ENCODE results near the gene NT5C2. TPM values are rescaled to one million over a fixed set of nuclear protein-coding genes. Genes with fewer than 3 reads are reported as not detected.

Gene NT5C2
- total and polyA plus RNA-seq, 2 of the 8 experiments (the other 6 are each of a cell fraction or from before 2014, with no cell fraction given): 35.2 to 106 TPM

DNA sequence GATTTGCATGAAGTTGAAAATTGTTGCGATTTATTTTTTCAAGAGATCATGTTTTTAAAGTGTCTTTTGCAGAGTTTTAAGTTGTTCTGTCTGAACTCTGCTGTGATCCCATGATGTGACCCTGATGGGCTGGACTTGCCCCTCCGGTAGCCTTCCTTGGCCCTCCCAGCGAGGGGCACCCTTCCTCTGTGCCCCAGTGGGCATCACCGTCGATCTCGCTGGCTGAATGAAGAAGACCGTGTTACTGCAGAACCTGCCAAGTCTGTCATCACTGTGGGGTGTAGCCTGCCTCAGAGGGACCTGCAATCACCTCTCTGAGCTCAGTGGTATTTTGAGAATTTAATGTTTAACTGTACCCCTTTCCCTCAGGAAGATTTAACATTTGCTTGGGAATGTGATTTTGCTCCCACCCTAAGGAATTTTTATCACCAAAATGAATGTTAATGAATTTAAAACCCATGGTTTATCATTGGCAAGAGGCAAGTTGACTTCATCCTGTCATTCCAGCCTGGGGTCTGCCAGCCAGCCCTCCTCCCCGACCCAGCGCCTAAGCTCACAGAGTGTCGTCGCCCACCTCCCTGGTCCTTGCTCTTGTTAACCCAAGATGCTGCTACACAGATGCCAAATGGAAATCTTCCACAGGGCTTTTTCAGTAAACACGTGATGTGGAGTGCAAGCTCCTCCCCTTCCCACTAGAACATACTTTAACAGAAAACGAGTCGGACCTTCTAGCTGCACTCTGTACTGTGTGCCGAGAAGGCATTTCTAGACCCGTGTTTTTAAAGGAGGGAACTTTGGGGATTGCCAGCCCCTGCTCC, 115.4 kb downstream of the NT5C2 start:
- WGBS, 2 experiments (ENCODE audit: extremely low coverage in 1 of 2, insufficient coverage in 1 of 2, insufficient read length in 1 of 2, insufficient replicate concordance in 2 of 2, low coverage in 1 of 2, low lambda C conversion rate in 2 of 2, missing lambda C conversion rate in 1 of 2): 93% methylated on average over 16 of the region's 16 CpGs; no CpG with 5 or more reads in 1 of the 2 experiments
- H3K23me2 ChIP-seq (ENCODE audit: low read depth, low read length): no peaks in the 10 kb centered on the region
- H2BK20ac ChIP-seq (ENCODE audit: low read length): no peak overlapping the region
- H4K8ac ChIP-seq (ENCODE audit: extremely low read depth, insufficient read depth, low read length): no peak overlapping the region
- DNase-seq (ENCODE audit: low read depth in 1 of 2, low spot score in 2 of 2) (no peak), FAIRE-seq (no peak)
- H3K9ac ChIP-seq (replicated peaks in 1 of 4; ENCODE audit: extremely low read depth in 1 of 4, low read depth in 3 of 4, low read length in 3 of 4): no peak overlapping the region
- H3K14ac ChIP-seq (ENCODE audit: insufficient read length): no peak overlapping the region
- no peak overlapping the region for H3K23ac ChIP-seq (ENCODE audit: insufficient read length)
- no peak overlapping the region for H3K18ac ChIP-seq (ENCODE audit: extremely low read depth, low read length)
- ChIA-PET POLR2A (ENCODE audit: partially characterized antibody) (interaction anchor here (1.4 kb wide), 1 partner anchor 161 kb away, joined by 4 read pairs; no protein-coding TSS in a partner anchor), CTCF (ENCODE audit: partially characterized antibody) (interaction anchor here (0.6 to 4.9 kb wide), 5 partner anchors 35 to 256 kb away, joined by 3 to 24 read pairs (median 4); partner anchors contain the start of gene CNNM2)
- no peaks in the 10 kb centered on the region for H3K9me3 ChIP-seq (ENCODE audit: insufficient read depth in 2 of 2, low read depth in 1 of 2, low read length in 1 of 2)
- TF ChIP-seq EZH2 (IDR thresholded peaks at IDR 0.05; ENCODE audit: low read depth, low read length, severe bottlenecking): no peak
- no peak for TF ChIP-seq POLR2AphosphoS5 (IDR thresholded peaks at IDR 0.05; ENCODE audit: low read depth, low read length)
- TF ChIP-seq CBX5 (IDR thresholded peaks at IDR 0.05; ENCODE audit: low read depth, low read length): no peak
- TF ChIP-seq RFX5 (IDR thresholded peaks at IDR 0.05; ENCODE audit: borderline replicate concordance, low read depth, low read length): no peak
- no peak for TF ChIP-seq CEBPB (IDR thresholded peaks at IDR 0.05; ENCODE audit: low read depth, low read length)
- no peak for TF ChIP-seq CTBP2 (IDR thresholded peaks at IDR 0.05; ENCODE audit: borderline replicate concordance, insufficient read depth, insufficient read length, low read length)
- no peak for TF ChIP-seq SIX5 (IDR thresholded peaks at IDR 0.05; ENCODE audit: low read depth, low read length)
- no peak for TF ChIP-seq SUZ12 (IDR thresholded peaks at IDR 0.05; ENCODE audit: low read length)
- no peak for TF ChIP-seq RBBP5 (IDR thresholded peaks at IDR 0.05; ENCODE audit: borderline replicate concordance, low read depth, low read length)
- H3K4me3 ChIP-seq (ENCODE audit: extremely low read depth in 1 of 4, insufficient read depth in 2 of 4, low read depth in 3 of 4, low read length in 4 of 4): no peak overlapping the region
- H3K4me1 ChIP-seq (replicated peaks in 1 of 4; ENCODE audit: control insufficient read depth in 3 of 4, insufficient read depth in 4 of 4, low read length in 3 of 4): no peaks in the 10 kb centered on the region
- H3K27me3 ChIP-seq (replicated peaks in 1 of 4; ENCODE audit: control insufficient read depth in 3 of 4, extremely low read depth in 1 of 4, insufficient read depth in 3 of 4, low read length in 3 of 4): no peaks in the 10 kb centered on the region
- H3K79me2 ChIP-seq (ENCODE audit: control insufficient read depth in 1 of 2, insufficient read depth in 2 of 2, low read length in 2 of 2): no peaks in the 10 kb centered on the region
- no peak overlapping the region for H2BK120ac ChIP-seq (replicated peaks; ENCODE audit: low read depth, low read length)
- H2AK5ac ChIP-seq (ENCODE audit: low read depth, low read length): no peak overlapping the region
- no peak overlapping the region for H2BK5ac ChIP-seq (ENCODE audit: low read depth, low read length)
- no peaks in the 10 kb centered on the region for H4K20me1 ChIP-seq (replicated peaks in 1 of 2; ENCODE audit: control insufficient read depth in 1 of 2, insufficient read depth in 2 of 2, low read length in 2 of 2)
- peaks cover 0 to 6% (median 0%) of the 10 kb centered on the region in 4 experiments; a peak in 2 of 8 replicates for H3K36me3 ChIP-seq (ENCODE audit: control insufficient read depth in 2 of 4, insufficient read depth in 4 of 4, low read length in 3 of 4)
- H2AFZ ChIP-seq (ENCODE audit: low read length): no peak overlapping the region
- H3K56ac ChIP-seq (replicated peaks; ENCODE audit: insufficient read length, low read depth, low read length): no peak overlapping the region
- no peak overlapping the region for H3K27ac ChIP-seq (ENCODE audit: low read depth, low read length)
- no peak overlapping the region for H4K91ac ChIP-seq (replicated peaks; ENCODE audit: insufficient read length, low read length)
- no peak overlapping the region for H2BK15ac ChIP-seq (ENCODE audit: low read length)
- H3K79me1 ChIP-seq (ENCODE audit: low read depth, low read length): no peaks in the 10 kb centered on the region
- no peak overlapping the region for H3K4ac ChIP-seq (replicated peaks; ENCODE audit: insufficient read length, low read depth, low read length)
- no peak overlapping the region for H3K4me2 ChIP-seq (ENCODE audit: insufficient read depth in 1 of 2, low read depth in 2 of 2, low read length in 2 of 2)
- no peak overlapping the region for H2BK12ac ChIP-seq (ENCODE audit: low read depth, low read length)
- no peak overlapping the region for H4K5ac ChIP-seq (ENCODE audit: insufficient read length, low read depth, low read length)
